ENCODE measurements around the gene CASR. TPM values are rescaled to one million over a fixed set of nuclear protein-coding genes. Genes with fewer than 3 reads are reported as not detected.
A peak's percentile ranks its signal among the peaks of the same experiment; 100 is the strongest.

CASR gene
- total RNA-seq, 1 experiment from 2014 or later, result 0.02 TPM

DNA sequence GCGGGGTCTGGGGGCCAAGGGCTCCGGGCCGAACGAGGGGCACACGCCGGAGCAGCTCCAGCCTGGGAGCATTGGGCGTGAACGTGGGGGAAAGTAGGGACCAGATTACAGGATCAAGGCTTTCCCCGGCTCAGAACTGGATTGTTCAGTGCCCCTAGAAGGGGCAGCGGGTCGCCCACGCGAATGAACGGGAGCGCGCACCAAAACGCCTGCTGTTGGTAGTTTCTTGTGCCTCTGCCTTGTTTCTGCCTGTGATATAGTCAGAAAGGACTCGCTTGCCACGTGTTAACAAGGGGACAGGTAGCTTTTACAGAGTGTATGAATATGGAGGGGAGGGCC lies 1.1 kb downstream of the CASR start:
- Histone ChIP-seq H3K23me2 (ENCODE audit: insufficient read length, low read depth, low read length, poor library complexity, severe bottlenecking) (peaks cover 6% of the 10 kb centered on the region), H2BK120ac (ENCODE audit: low read depth, low read length, poor library complexity, severe bottlenecking) (no peak overlapping the region), H2BK12ac (ENCODE audit: insufficient read length, low read depth, low read length) (no peak overlapping the region), H3K9ac (ENCODE audit: extremely low read depth, insufficient read length, low read length) (no peak overlapping the region), H3K18ac (ENCODE audit: insufficient read length, low read depth, low read length) (no peak overlapping the region), H2BK5ac (ENCODE audit: insufficient read length, low read length) (no peak overlapping the region), H3K27ac (ENCODE audit: insufficient read length, low read depth, low read length) (no peak overlapping the region), H3K4me2 (ENCODE audit: insufficient read depth, insufficient read length, low read length) (peak overlapping the region; percentile 58), H3K56ac (ENCODE audit: insufficient read length, low read depth, low read length) (no peak overlapping the region), H4K20me1 (ENCODE audit: control insufficient read depth, insufficient read depth, insufficient read length) (no peaks in the 10 kb centered on the region), H3K27me3 (ENCODE audit: insufficient read depth, low read length) (peaks cover 5% of the 10 kb centered on the region; the same call in 1 of the 2 replicates), H3K9me3 (ENCODE audit: control insufficient read depth, low read depth, low read length) (no peaks in the 10 kb centered on the region), H3K79me1 (ENCODE audit: insufficient read depth, low read depth, low read length, poor library complexity, severe bottlenecking) (no peaks in the 10 kb centered on the region), H4K5ac (ENCODE audit: insufficient read length, low read depth, low read length) (no peak overlapping the region), H3K23ac (ENCODE audit: insufficient read length, low read depth, low read length) (no peak overlapping the region), H3K4ac (ENCODE audit: low read depth, low read length) (no peak overlapping the region), H2BK15ac (ENCODE audit: low read depth, low read length) (no peak overlapping the region), H3K4me1 (ENCODE audit: insufficient read depth, low read length) (no peaks in the 10 kb centered on the region), H3T11ph (ENCODE audit: low read length) (no peak overlapping the region), H4K8ac (replicated peaks; ENCODE audit: insufficient read length, low read depth, low read length) (no peak overlapping the region), H3K14ac (ENCODE audit: insufficient read depth, low read length) (no peak overlapping the region), H3K79me2 (ENCODE audit: insufficient read depth, low read length) (no peaks in the 10 kb centered on the region), H2AFZ (ENCODE audit: low read length) (no peak overlapping the region), H4K91ac (ENCODE audit: insufficient read length, low read depth, low read length) (no peak overlapping the region), H2AK5ac (ENCODE audit: insufficient read length, low read length) (no peak overlapping the region), H2BK20ac (ENCODE audit: low read depth, low read length, poor library complexity, severe bottlenecking) (no peak overlapping the region)
- DNase-seq, result no peak
- Mint-ChIP-seq H3K9me3 (no peaks in the 10 kb centered on the region), H3K4me3 (peak overlapping the region; percentile 73 to 90), H3K27me3 (ENCODE audit: low read depth) (peaks cover 88% of the 10 kb centered on the region), H3K4me1 (peaks cover 13 to 14% of the 10 kb centered on the region in 2 experiments), H3K27ac (no peak overlapping the region), H3K36me3 (ENCODE audit: insufficient read depth in 1 of 3, low read depth in 3 of 3) (no peaks in the 10 kb centered on the region)
- TF ChIP-seq, protein P1, sequence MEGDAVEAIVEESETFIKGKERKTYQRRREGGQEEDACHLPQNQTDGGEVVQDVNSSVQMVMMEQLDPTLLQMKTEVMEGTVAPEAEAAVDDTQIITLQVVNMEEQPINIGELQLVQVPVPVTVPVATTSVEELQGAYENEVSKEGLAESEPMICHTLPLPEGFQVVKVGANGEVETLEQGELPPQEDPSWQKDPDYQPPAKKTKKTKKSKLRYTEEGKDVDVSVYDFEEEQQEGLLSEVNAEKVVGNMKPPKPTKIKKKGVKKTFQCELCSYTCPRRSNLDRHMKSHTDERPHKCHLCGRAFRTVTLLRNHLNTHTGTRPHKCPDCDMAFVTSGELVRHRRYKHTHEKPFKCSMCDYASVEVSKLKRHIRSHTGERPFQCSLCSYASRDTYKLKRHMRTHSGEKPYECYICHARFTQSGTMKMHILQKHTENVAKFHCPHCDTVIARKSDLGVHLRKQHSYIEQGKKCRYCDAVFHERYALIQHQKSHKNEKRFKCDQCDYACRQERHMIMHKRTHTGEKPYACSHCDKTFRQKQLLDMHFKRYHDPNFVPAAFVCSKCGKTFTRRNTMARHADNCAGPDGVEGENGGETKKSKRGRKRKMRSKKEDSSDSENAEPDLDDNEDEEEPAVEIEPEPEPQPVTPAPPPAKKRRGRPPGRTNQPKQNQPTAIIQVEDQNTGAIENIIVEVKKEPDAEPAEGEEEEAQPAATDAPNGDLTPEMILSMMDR (conservative IDR thresholded peaks at IDR 0.05), result no peak
- no CpG with 5 or more reads among the region's 19 CpGs for WGBS (ENCODE audit: extremely low coverage, insufficient read length, low lambda C conversion rate)
